Activated CD8-positive, alpha-beta memory T cell treated with anti-CD3 and anti-CD28 coated beads, Interleukin-2, amount 10 ng/mL, durations not matched to agents 7 days and 5 days (primary cell): ENCODE data around the gene DIS3L2. TPM values are rescaled to one million over a fixed set of nuclear protein-coding genes. Genes with fewer than 3 reads are reported as not detected.

ENCODE experiments used
- ATAC-seq: fragments of 150-1000 bp; cut with Tn5 transposase; one replicate; pipeline ENCODE4 v1.10.0; 2021; ENCODE audit warnings: moderate library complexity
- CTCF ChIA-PET: fragments of 350-600 bp; sonication (Branson Sonifier 250); formaldehyde crosslinking; loops from one replicate; lab custom pipeline; 2021; ENCODE audit warnings: antibody characterized with exemption; lab: Charles Lee
- DNase-seq: peaks from one replicate; pipeline ENCODE4 v3.0.0-alpha.2; 2020
- H3K27ac Mint-ChIP-seq: one replicate; pipeline ENCODE4 v1.8.0; 2021; ENCODE audit warnings: mild to moderate bottlenecking, mixed read lengths
- H3K27me3 Mint-ChIP-seq: one replicate; pipeline ENCODE4 v1.8.0; 2021; ENCODE audit warnings: mixed read lengths
- H3K36me3 Mint-ChIP-seq: one replicate; pipeline ENCODE4 v1.8.0; 2021; ENCODE audit warnings: mild to moderate bottlenecking, mixed read lengths
- H3K4me1 Mint-ChIP-seq: one replicate; pipeline ENCODE4 v1.8.0; 2021; ENCODE audit warnings: mixed read lengths
- H3K4me3 Mint-ChIP-seq: one replicate; pipeline ENCODE4 v1.8.0; 2021; ENCODE audit warnings: mild to moderate bottlenecking, moderate library complexity, mixed read lengths
- H3K9me3 Mint-ChIP-seq: one replicate; pipeline ENCODE4 v1.8.0; 2022; ENCODE audit warnings: low read depth, mixed read lengths
- total RNA-seq, 2 experiments: library from RNA; stranded (reverse); gene quantifications; one replicate each; pipeline ENCODE4 v1.2.3, GENCODE V29; 2021

DIS3L2 gene
- total RNA-seq, 2 experiments from 2014 or later: 25.4 to 39.4 TPM

DNA sequence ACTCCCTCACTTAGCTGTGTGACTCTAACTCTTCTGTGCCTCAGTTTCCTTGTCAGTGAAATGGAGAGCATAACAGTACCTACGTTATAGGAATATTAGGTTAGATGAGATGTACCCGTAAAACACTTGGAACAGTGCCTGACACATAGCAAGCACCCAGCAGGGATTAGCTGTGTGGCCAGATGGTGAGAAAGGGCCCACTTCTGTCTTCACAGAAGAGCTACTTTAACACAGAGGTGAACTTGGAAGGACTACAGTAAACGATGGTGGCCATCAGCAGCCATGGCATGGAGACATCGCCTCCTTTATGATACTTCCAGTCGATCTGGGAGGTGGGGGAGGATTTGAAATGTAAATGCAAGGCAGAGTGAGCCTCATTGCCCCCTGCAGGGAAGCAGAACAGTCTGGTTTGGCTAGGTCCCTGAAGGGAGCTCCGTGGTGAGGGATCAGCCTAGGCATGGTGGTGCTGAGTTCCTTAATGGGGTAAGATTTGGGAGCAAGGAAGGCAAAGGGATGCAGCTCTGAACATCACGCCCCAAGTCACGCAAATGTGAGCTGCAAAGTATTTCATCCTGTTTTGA lies 315.3 kb downstream of the DIS3L2 start:
- peaks cover 4% of the 10 kb centered on the region for H3K36me3 Mint-ChIP-seq
- H3K27ac Mint-ChIP-seq: no peak overlapping the region
- H3K4me3 Mint-ChIP-seq: no peak overlapping the region
- no peak for ATAC-seq
- no peaks in the 10 kb centered on the region for H3K9me3 Mint-ChIP-seq
- no peaks in the 10 kb centered on the region for H3K27me3 Mint-ChIP-seq
- CTCF ChIA-PET: interaction anchor here (1.0 to 1.7 kb wide), 2 partner anchors 9 to 22 kb away, joined by 3 read pairs; no protein-coding TSS in a partner anchor
- H3K4me1 Mint-ChIP-seq: no peaks in the 10 kb centered on the region
- DNase-seq: no peak

GRCh38 chr2:232278534-232278933 lies 317.0 kb downstream of the DIS3L2 start:
- DNase-seq (no peak), ATAC-seq (no peak)
- no peak overlapping the region for H3K27ac Mint-ChIP-seq
- no peaks in the 10 kb centered on the region for H3K4me1 Mint-ChIP-seq
- no peak overlapping the region for H3K4me3 Mint-ChIP-seq
- CTCF ChIA-PET: no interaction called here
- H3K36me3 Mint-ChIP-seq: peaks cover 4% of the 10 kb centered on the region
- H3K27me3 Mint-ChIP-seq: no peaks in the 10 kb centered on the region
- H3K9me3 Mint-ChIP-seq: no peaks in the 10 kb centered on the region

- DNase-seq (no peak), ATAC-seq (no peak)
- Mint-ChIP-seq H3K9me3 (no peaks in the 10 kb centered on the region), H3K4me3 (no peak overlapping the region), H3K27ac (no peak overlapping the region), H3K27me3 (no peaks in the 10 kb centered on the region), H3K36me3 (peaks cover 4% of the 10 kb centered on the region), H3K4me1 (no peaks in the 10 kb centered on the region)
- CTCF ChIA-PET: no interaction called here
These were observed 318.8 kb downstream of the DIS3L2 start for GRCh38 chr2:232280341-232280740.

- ATAC-seq: no peak
- Mint-ChIP-seq H3K4me1 (no peaks in the 10 kb centered on the region), H3K9me3 (no peaks in the 10 kb centered on the region), H3K4me3 (no peak overlapping the region), H3K27me3 (no peaks in the 10 kb centered on the region), H3K27ac (no peak overlapping the region), H3K36me3 (peaks cover 4% of the 10 kb centered on the region)
- CTCF ChIA-PET: interaction anchor here (0.6 kb wide), 1 partner anchor 15 kb away, joined by 3 read pairs; no protein-coding TSS in a partner anchor
- no peak for DNase-seq
These were observed 320.5 kb downstream of the DIS3L2 start for GRCh38 chr2:232281858-232282507.

DNA sequence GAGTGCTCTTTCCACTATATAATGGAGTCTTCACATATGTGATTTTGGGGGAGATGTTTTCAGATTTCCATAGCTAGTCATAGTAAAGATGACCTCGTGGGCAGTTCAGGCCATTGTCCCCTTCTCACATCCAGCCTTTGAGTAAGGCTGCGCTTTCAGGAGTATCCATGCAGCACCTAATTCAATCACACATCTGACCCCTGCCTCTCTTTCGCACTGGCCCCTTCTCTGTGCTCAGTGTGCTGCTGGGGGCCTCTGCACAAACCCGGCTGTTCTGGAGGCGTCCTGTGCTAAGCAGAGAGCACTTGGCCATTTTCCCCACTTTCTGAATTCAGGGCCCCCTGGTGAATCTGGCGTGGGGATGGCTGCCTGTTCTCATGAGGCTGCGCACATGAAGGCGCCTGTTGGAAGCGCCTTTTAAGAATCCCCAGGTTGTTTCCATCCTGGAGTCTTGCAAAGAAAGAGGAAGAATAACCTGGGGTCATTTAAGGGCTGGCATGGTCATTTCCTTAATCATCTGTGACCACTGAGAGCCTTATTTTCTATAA lies 321.1 kb downstream of the DIS3L2 start:
- no peaks in the 10 kb centered on the region for H3K4me1 Mint-ChIP-seq
- H3K27me3 Mint-ChIP-seq: no peaks in the 10 kb centered on the region
- H3K4me3 Mint-ChIP-seq: no peak overlapping the region
- no peak overlapping the region for H3K27ac Mint-ChIP-seq
- peaks cover 4% of the 10 kb centered on the region for H3K36me3 Mint-ChIP-seq
- DNase-seq: no peak
- ATAC-seq: no peak
- CTCF ChIA-PET: interaction anchor here (2.0 kb wide), 1 partner anchor 43 kb away, joined by 7 read pairs; no protein-coding TSS in a partner anchor
- H3K9me3 Mint-ChIP-seq: no peaks in the 10 kb centered on the region

DNA sequence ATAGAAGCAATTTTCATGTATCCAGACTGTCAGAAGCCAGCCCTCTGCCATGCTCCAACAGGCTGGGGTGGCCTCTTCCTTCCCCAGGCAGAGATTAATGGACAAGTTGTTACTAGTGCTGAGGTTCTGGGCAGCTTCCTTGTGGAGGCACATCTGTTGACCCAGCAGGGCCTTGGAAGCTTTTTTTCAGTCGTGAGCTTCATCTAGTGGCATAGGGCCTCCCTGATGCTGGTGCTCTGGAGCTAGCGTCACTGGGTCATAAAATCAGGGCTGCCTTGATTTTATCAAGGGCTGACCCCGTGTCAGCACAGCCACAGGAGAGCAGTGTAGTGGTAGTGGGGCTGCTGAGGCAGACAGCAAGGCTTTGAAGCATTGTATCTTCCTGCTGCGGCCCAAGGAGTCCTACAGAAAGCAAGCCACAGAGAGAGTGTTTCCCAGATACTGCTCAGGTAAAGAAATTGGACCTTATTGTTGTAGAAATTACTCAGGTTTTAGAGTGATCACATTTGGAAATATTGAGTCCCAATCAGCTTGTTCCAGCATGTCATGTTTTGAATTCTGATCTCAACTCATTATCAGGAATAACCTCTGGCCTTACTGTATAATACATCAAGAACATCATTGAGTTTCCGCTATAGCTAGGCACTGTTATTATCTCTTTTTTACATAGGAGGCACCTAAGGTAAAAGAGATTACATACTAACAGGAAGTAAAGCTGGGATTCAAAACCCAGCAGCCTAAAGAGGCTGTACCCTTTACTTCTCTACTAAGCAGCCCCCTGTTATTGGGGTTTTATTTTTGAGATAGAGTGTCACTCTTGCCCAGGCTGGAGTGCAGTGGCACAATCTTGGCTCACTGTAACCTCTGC lies 324.7 kb downstream of the DIS3L2 start:
- Mint-ChIP-seq H3K4me3 (no peak overlapping the region), H3K9me3 (no peaks in the 10 kb centered on the region), H3K36me3 (no peaks in the 10 kb centered on the region), H3K27me3 (no peaks in the 10 kb centered on the region), H3K4me1 (no peaks in the 10 kb centered on the region), H3K27ac (no peak overlapping the region)
- CTCF ChIA-PET: interaction anchor here (0.8 to 2.1 kb wide), 3 partner anchors 10 to 29 kb away, joined by 3 to 5 read pairs (median 3); no protein-coding TSS in a partner anchor
- ATAC-seq (no peak), DNase-seq (no peak)

DNA sequence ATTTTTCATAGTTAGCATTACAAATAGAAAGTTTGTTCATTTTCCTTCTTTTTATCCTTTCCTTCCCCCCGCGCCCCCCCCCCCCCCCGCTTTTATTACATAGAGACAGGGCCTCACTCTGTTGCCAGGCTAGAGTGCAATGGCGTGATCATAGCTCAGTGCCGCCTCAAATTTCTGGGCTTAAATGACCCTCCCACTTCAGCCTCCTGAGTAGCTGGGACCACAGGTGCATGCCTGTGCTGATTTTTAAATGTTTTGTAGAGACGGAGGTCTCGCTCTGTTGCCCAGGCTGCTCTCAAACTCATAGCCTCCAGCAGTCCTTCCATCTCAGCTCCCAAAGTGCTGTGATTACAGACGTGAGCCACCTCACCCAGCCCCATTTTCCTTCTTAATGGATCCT lies 325.8 kb downstream of the DIS3L2 start:
- H3K4me3 Mint-ChIP-seq: no peak overlapping the region

DNA sequence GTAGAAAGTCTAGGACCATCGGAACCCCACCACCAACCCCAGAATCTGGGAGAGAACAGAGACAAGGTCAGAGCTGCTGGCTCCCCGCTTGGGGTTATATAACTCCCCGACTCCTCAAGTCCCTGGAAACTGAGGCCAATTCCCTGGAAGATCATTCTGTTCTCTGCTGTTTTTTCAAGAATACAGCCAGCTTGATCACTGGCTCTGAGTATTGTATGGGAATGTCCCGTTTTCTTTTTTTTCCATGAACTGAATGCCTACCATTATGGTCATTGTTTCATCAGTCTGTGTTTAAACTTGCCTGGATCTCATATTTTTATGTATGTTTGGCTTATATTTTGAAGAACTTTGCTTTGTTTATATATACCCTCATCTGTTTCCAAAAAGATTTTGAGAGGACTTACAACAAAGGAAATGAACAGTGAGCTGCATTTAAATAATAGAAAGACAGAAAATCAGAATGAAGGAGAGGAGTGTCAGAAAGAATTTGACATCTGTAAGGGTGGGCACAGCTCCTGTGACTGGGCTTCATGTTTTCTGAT lies 327.0 kb downstream of the DIS3L2 start:
- DNase-seq (no peak), ATAC-seq (no peak)
- H3K4me3 Mint-ChIP-seq: no peak overlapping the region
- CTCF ChIA-PET: interaction anchor here (7.3 kb wide), 1 partner anchor 35 kb away, joined by 69 read pairs; no protein-coding TSS in a partner anchor
- no peaks in the 10 kb centered on the region for H3K27me3 Mint-ChIP-seq
- H3K36me3 Mint-ChIP-seq: no peaks in the 10 kb centered on the region
- H3K4me1 Mint-ChIP-seq: no peaks in the 10 kb centered on the region
- H3K27ac Mint-ChIP-seq: no peak overlapping the region
- no peaks in the 10 kb centered on the region for H3K9me3 Mint-ChIP-seq

More for the DNA sequence above, 325.8 kb downstream of the DIS3L2 start:
- no peaks in the 10 kb centered on the region for H3K4me1 Mint-ChIP-seq
- no peak overlapping the region for H3K27ac Mint-ChIP-seq
- no peak for DNase-seq
- CTCF ChIA-PET: interaction anchor here (2.1 kb wide), 1 partner anchor 28 kb away, joined by 5 read pairs; no protein-coding TSS in a partner anchor
- ATAC-seq: no peak
- H3K27me3 Mint-ChIP-seq: no peaks in the 10 kb centered on the region
- H3K36me3 Mint-ChIP-seq: no peaks in the 10 kb centered on the region
- H3K9me3 Mint-ChIP-seq: no peaks in the 10 kb centered on the region

DNA sequence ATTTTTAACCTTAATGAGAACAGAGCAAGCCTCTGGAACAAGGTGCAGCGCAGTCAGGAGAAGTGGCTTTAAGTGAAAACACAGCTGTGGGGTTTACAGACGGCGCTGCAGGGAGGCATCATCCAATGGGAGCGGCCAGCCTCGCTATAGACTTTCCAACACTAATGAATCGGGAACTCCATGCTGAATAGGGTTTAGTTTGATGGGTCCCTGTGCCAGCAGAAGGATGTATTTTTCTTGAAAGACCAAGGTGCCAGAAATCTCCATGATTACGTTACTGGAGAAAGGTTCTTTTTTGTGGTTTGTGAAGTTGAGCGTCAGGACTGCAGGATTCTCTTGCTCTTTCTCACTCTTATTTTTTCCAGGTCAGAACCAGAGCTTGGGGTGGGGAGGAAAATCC lies 329.2 kb downstream of the DIS3L2 start:
- Mint-ChIP-seq H3K27ac (no peak overlapping the region), H3K27me3 (no peaks in the 10 kb centered on the region), H3K9me3 (no peaks in the 10 kb centered on the region), H3K36me3 (no peaks in the 10 kb centered on the region), H3K4me3 (no peak overlapping the region), H3K4me1 (no peaks in the 10 kb centered on the region)
- ATAC-seq (no peak), DNase-seq (no peak)
- CTCF ChIA-PET: interaction anchor here (1.3 to 7.3 kb wide), 2 partner anchors 20 to 33 kb away, joined by 3 to 69 read pairs; no protein-coding TSS in a partner anchor

DNA sequence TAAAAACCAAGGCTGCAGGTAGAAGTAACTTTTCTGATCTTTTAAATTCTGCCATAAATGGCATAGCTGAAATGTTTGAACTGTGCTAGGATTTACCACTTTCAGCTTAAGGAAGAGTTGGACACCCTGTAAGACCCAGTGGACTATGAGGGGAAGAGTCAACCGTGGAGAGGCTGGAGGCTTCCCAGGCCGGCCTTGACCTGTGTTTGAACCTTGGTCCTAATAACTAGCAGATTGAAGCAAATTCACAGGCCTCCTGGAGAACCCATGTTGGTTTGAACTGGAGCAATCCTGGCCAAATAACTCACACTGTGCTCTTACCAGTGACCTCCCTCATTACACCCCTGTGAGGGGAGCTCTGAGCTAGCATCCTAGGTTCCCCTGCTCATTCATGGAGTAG lies 329.8 kb downstream of the DIS3L2 start:
- no peak for DNase-seq
- Mint-ChIP-seq H3K36me3 (no peaks in the 10 kb centered on the region), H3K27me3 (no peaks in the 10 kb centered on the region), H3K9me3 (no peaks in the 10 kb centered on the region), H3K4me1 (no peaks in the 10 kb centered on the region), H3K27ac (no peak overlapping the region), H3K4me3 (no peak overlapping the region)
- CTCF ChIA-PET: interaction anchor here (1.3 to 7.3 kb wide), 3 partner anchors 19 to 32 kb away, joined by 3 to 69 read pairs (median 25); no protein-coding TSS in a partner anchor
- no peak for ATAC-seq

DNA sequence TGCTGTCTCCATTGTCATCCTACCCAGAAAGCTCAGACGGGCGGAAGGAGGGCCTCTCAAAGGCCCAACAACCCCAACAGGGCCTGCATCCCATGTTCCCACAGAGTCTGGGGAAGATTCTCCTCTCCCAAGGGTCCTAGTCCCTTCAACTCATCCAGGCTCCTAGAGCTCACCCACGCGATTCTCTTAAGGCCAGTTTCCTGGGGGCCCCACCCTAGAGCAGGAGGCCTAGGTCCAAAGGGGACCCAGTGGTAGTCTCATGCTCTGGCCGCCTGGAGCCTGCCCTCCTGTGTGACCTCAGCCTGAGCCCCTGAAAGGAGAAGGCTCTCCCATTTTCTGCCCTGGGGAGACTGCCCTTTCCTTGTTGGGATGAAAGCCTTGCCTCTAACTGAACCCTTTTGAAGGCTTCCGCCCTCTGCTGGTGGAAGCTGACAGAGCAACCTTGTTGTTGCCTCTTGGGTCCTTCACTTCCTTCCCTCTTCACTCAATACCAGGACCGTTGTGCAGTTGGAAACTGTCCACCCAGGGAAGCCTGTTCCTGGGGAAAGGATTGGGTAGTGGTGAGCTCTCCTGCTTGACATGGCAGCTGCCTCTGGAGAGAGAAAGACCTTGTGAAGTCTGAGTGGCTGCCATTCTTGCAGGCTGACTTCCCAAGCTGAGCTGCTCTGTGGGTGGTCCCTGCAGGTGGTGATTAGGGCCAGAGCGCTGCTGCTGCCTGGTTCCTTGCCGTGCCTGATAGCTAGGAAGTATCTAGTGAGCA lies 331.1 kb downstream of the DIS3L2 start:
- Mint-ChIP-seq H3K4me1 (no peaks in the 10 kb centered on the region), H3K4me3 (no peak overlapping the region), H3K27ac (no peak overlapping the region), H3K27me3 (no peaks in the 10 kb centered on the region), H3K9me3 (no peaks in the 10 kb centered on the region), H3K36me3 (no peaks in the 10 kb centered on the region)
- DNase-seq: peak; percentile 78
- CTCF ChIA-PET: interaction anchor here (0.5 to 7.3 kb wide), 27 partner anchors 8 to 392 kb away, joined by 3 to 69 read pairs (median 4); partner anchors contain the start of gene NPPC
- peak; percentile 84 for ATAC-seq

DNA sequence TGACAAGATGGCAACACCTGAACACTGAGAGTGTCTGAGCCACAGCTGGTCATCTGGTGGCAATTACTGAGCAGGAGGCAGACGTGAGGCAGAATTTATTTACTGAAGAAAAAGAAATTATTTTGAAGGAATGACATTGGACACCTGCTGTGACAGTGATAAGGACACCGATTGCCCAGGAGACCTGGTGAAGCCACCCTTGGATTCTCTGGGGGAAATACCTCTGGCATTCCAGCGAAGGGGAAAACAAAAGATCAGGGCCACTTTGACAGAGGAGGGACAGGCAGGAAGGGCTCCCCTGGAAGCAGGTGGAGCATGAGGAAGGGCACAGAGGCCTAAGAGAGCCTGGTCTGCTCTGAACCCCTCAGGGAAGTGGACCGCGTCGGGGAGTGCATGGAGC lies 331.7 kb downstream of the DIS3L2 start:
- Mint-ChIP-seq H3K27me3 (no peaks in the 10 kb centered on the region), H3K27ac (no peak overlapping the region), H3K4me1 (no peaks in the 10 kb centered on the region), H3K36me3 (no peaks in the 10 kb centered on the region), H3K4me3 (no peak overlapping the region), H3K9me3 (no peaks in the 10 kb centered on the region)
- ATAC-seq (no peak), DNase-seq (no peak)
- CTCF ChIA-PET: interaction anchor here (0.8 to 7.3 kb wide), 24 partner anchors 8 to 393 kb away, joined by 3 to 69 read pairs (median 5); partner anchors contain the start of gene NPPC
